Muscle of back (tissue), 11 donors: ENCODE measurements around the gene ARHGAP24. TPM values are rescaled to one million over a fixed set of nuclear protein-coding genes. Genes with fewer than 3 reads are reported as not detected.
"Not testable (repeated sequence)": the region's sequence is repeated elsewhere in the genome, so short reads cannot be mapped to it uniquely, and the experiment has no call there.

Experiments used
- DNase-seq, 3 donors: peaks; one replicate each; pipeline versions ENCODE4 v3.0.0 to v3.0.0-alpha.2; 2013
- polyA plus RNA-seq, 10 donors: library from polyadenylated mRNA; unstranded; fragments of 120-200 nt; gene quantifications; one replicate each; pipeline ENCODE4 v1.2.1, GENCODE V29; 2013; ENCODE audit not compliant: insufficient read length in 10 of 10

The ARHGAP24 gene
- polyA plus RNA-seq, 10 donors = 44.8 to 74.7 (median 55.1) TPM

DNA sequence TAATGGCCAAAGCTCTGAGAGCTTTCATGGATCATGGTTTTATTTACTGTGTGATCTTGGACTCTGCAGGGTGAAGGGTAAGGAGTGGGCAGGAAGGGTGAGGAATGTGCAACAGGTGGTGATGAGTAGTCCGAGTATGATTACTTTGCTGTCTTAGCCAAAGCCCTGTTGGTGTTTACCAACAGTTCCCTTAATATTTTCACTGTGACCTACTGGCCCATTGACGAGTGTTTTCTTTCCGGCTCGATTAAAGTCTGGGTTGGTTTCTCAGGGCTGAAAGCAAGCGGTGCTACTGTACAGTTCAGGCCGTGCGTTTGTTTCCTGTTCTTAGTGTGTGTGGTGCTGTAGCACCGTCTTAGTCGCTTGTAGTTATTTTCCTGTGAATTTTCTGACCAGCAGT is 2.6 kb downstream of the ARHGAP24 start:
- DNase-seq = peak in 1 of 3 donors; percentile 57

DNA sequence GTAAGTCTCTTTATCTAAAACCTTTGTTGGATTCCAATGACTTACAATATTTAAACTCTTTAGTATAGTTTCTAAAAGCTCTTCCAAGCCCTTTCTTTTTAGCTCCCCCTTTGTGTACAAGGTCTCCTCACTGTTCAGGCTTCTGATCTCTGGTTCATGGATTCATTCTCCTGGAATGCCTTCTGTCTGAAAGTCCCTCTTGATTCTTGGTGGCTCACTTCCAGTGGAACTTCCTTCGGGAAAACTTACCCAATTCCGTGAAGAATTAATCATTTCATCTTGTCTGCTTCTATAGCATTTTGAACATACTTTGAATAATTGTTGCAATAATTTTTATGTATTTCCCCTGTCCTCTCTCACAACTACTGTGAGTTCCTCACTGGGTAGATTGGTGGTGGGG is 3.6 kb downstream of the ARHGAP24 start:
- peak in 2 of 3 donors; percentile 44 to 82 for DNase-seq

DNA sequence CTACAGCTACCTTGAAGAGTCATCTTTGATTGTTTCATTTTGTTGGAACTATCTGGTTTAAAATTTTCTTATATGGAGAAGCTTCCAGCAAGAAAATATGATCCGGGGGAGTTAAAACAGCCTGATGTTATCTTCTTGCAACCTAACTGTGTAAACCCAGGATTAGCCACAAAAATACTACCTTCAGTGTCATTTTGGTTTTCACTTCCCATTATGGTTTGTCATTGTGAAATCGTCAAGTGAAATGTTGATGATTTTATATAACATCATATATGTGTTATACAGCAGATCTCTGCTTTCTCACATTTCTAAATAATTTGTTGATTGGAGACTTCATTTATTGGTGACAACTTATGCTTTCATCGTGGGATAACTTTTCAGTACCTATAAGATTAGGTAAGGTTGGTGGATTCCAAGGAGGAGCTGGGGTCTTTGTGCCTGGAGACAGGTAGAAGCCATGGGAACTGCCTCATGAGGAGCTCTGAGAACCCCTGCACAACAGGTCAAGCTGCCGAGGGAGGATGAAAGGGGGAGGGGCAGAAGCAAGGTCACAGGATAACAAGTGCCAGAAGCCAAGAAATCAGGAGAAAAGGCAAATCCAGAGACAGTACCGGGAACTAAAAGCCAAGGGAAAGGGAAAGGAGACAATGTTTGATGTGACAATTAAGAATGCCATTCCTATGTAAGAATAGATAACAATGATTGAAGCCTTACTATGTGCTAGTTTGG is 7.2 kb downstream of the ARHGAP24 start:
- no peak for DNase-seq

DNA sequence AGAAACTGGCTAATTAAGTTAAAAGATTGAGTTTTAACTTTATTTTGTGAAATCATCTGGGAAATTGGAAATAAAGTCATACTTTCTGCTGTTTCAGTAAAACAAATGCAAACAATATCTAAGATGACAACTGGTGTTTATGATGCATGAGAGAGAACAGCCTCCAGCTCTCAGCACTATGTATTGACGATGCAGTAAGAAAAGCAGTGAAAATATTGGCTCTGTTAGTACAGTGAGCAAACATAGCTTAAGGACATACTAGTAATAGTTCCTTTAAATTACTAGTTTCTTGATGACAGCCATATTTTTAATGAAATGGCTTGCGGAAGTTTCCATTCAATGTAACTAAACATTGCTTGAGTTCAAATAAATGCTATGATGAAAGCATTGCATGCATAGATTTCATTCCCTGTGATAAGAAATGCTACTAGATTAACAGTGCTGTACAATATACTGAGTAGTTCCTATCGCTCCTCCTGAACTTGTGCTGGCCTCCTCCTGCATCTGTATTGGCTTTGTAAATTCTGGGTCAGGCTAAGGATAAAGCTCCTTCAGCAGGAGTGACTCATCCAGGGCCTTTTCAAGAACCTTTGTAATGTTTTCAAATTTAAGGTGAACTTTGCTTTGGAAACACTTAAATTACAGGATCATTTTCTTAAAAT is 11.6 kb downstream of the ARHGAP24 start:
- DNase-seq = peak in 1 of 3 donors; percentile 63

DNA sequence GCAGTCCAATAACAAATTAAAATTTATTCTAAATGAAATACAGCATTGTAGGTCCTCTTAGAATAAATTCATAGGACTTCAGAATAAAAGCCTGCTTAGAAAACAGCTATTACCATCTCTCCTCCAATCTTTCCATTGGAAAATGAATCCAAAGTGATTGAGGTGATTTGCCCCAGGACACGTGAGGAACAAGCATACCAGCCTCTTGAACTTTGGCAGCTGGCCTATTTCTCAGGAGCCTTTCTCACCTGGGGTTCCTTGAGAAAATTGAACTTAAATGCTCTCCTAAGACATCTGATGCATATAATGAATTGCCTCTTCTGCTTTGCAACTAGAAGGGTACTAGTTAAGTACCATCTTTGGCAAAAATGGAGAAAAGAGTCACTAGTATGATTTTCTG is 13.5 kb downstream of the ARHGAP24 start:
- no peak for DNase-seq

DNA sequence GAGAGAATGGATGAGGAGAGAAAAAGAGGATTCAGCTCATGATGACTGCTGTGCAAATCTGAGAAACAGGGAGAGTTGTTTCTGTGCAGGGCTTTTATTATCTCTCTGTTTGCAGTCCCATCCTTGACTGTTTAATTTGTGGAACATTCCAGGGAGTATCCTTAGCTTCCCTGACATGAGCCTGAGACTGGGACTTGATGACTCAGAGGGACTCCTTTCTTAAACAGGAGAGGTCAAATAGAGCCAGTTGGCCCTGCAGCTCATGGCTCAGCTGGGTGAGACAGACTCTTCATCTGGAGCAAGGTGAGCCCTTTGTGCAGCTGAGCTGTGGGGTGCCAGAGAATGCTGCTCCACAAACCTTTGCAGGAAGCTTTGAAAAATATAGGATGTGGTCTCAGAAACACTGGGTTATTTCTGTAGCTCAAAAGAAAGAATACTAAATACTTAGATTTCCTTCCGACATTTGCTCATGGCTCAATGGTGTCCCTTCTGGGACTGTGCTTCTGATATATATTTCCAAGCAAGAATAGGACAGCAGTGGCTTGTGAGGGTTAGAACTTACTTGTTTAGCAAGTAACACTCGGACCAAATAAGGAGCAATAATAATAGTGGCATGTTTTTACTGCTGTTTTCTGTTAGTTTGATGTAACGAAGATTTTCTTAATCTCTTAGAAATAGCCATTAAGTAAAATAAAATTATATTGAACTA is 14.5 kb downstream of the ARHGAP24 start:
- DNase-seq = no peak

DNA sequence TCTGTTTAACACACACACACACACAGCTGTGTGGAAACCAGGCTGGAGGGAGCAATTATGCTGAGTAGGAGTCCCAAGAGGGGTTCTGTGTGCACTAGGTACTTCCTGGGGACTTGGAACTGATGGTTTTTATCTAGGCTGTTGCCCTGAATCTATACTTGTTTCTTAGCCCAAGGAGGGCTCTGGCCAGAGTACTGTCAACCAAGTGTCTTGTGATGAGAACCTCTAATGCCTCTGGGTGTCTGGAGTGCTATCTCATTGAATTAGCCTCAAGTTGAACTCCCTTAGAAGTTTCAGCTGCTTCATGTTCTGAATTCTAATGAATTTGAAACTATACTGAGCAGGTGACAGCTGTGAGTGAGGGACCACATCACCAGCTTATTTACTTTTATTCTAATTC is 16.6 kb downstream of the ARHGAP24 start:
- DNase-seq = peak in 1 of 3 donors; percentile 75

DNA sequence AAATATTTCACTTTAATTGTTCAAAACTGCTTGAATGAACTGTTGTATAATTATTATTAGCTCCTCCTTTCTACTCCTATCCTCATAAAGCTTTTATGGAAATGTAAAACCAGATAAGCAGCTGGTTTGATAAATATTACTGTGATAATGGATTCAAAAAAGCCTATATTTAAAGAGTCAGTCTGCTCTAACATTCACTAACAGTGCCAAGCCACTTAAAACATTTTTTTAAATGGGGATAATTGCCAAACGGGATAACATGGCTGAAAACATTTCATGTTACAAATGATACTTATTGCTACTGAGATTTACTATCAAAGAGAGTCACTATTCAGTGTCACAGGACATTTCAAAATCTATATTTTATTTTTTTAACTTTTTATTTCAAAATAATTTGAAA is 17.4 kb downstream of the ARHGAP24 start:
- no peak for DNase-seq

DNA sequence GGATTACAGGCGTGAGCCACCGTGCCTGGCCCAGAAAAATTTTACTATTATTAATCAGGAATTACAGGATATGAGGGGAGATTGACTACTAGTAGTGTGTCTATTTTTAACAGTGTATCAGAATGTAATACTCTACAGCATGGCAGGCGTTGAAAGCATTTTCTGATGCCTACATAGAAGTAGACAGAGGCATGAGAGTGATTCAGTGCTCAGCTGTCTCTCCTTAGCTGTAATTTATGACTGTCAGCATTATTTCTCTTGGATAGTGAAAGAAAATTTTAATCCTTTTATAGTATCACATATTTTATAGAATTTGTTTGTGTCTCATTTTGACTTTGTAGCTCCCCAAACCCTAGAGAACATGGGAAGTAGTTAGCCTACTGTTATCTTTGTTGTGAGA is 20.7 kb downstream of the ARHGAP24 start:
- DNase-seq = no peak

DNA sequence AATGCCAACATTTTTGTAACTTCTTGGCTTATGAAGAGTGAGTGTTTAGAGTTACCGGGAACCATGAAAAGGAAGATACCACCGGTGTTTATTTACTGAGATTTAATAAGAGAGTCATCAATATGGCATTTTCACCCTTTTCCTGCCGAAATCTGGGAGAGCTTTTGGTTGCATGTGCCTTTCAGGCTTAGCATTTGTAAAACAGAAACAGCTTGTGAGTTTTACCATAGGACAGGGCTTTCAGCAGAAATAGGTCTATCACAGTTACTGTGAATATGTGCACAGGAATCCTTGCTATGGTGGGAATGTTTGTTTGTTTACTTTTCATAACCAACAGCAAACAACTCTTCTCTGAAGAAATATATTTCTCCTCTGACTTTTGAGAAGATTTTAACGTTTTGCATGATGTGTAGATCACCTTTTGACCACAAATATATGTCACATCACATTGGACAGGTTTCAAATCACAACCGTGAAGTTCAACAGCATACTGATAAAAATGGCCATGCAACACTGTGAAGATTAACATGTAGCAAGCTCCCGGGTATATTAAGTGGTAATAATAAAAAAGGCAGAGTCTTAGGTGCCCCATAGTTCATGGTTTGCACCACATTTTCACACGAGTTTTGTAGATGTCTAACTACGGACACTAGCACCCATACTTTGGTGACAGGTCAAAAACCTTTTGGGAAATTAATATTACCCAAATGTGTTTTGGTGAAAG is 21.3 kb downstream of the ARHGAP24 start:
- no peak for DNase-seq

DNA sequence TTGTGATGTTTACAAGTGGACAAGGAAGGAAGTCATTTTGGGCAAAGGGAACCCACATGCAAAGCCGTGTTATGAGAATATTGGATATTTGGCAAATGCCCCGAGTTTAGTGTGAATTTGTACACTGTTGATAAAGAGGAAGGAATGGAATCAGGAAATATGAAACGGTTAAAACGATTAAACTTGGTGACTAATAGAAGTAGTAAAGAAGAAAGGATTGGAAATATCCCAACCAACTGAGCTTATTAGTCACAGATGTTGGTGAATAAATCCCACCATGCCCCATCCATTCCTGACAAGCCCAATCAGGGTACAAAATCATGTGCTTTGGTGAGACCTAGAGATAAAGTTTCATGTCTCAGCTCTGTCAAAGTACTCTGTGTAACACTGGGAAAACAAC is 22.0 kb downstream of the ARHGAP24 start:
- DNase-seq = peak in 1 of 3 donors; percentile 83

DNA sequence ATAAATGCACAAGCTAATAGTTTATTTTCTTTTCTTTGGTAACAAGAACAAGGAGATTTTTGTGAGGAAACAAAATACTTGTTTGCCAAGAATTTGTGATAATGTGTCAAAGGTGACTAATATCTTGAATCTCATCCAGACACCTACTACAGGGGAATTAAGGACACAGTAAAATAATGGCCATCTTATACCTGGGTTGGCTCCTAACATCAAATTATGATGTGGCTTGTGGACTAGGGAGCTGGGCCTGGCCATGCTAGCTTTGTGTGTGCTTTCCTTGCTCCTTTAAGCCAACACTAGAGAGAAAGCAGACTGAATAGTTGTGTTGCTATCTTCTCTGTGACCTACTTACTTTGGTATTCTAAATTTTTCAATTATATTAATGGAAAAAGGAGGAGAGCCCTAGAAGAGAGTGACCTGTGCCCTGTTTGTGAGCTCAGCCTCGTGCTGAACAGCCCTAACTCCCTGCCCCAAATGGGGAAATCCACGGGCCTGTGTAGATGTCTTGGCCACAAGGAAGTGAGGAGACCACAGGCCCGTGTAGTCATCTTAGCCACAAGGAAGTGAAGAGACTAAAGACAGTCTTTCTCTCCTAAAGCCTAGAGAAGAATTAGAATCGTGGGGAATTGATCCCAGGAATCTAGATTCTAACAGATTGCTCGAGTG is 23.3 kb downstream of the ARHGAP24 start:
- no peak for DNase-seq

DNA sequence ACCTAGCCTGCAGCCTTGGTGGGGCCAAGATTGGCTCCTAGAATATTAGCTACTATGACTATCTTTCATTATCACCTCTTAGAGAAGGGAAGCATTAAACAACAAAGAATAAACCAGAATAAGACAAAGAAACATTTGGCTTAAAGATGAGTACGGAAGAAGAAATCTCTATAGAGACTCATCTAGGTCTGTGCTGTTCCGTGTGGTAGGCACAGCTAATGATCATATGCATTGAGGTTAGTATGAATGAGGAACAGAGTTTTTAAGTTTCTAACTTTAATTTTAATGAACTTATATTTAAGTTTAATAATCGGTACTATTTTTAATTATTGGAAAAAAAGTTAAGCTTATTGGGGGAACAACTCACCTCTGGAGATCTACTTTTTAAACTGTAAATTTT is 24.6 kb downstream of the ARHGAP24 start:
- DNase-seq = no peak

DNA sequence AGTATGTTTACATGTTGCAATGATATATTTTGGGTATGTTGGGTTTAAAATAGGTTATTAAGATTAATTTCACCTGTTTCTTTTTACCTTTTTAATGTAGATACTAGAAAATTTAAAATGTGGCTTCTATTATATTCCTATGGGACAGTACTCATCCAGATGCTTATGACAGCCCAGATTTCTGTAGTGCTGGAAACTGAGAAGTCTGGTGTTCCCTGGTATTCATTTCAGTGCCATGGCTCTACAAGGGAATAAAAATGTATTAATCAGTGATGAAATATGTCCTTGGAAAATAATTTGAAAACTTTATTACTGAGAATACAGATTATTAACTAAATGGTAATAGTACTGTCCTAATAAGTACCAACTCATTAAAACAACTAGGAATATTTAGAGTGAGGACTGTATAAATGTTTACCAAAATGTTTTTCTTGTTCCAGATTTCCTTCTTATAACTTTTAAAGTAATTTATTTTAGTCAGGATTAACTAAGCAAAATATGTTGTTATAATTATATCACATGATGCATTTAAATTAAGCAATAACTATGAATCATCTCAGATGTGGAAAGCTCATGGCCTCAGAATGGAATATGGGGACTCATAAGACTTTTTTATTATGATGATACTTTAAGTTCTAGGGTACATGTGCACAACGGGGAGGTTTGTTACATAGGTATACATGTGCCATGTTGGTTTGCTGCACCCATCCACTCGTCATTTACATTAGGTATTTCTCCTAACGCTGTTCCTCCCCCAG is 25.3 kb downstream of the ARHGAP24 start:
- no peak for DNase-seq

DNA sequence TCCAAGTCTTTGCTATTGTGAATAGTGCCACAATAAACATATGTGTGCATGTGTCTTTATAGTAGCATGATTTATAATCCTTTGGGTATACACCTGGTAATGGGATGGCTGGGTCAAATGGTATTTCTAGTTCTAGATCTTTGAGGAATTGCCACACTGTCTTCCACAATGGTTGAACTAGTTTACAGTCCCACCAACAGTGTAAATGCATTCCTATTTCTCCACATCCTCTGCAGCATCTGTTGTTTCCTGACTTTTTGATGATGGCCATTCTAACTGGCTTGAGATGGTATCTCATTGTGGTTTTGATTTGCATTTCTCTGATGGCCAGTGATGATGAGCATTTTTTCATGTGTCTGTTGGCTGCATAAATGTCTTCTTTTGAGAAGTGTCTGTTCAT is 26.2 kb downstream of the ARHGAP24 start:
- DNase-seq = not testable (repeated sequence)

DNA sequence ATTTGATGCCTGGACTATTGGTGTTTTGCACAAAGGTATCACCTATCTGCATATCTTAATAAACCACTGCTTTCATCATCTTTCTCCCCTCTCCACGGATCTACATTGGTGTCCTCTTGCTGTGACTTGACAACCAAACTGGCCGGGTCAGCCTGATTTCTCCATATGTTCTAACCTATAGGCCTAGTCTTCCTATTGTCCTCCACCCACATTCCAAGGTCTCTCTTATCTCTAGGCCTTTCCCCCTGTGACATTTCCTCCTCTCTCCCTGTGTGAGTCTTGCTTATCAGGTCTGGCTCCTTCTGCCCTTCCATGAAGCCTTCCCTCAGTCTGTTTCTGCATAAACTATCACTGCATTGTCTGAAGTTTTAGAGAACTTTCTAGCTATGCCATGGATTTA is 33.7 kb downstream of the ARHGAP24 start:
- no peak for DNase-seq

DNA sequence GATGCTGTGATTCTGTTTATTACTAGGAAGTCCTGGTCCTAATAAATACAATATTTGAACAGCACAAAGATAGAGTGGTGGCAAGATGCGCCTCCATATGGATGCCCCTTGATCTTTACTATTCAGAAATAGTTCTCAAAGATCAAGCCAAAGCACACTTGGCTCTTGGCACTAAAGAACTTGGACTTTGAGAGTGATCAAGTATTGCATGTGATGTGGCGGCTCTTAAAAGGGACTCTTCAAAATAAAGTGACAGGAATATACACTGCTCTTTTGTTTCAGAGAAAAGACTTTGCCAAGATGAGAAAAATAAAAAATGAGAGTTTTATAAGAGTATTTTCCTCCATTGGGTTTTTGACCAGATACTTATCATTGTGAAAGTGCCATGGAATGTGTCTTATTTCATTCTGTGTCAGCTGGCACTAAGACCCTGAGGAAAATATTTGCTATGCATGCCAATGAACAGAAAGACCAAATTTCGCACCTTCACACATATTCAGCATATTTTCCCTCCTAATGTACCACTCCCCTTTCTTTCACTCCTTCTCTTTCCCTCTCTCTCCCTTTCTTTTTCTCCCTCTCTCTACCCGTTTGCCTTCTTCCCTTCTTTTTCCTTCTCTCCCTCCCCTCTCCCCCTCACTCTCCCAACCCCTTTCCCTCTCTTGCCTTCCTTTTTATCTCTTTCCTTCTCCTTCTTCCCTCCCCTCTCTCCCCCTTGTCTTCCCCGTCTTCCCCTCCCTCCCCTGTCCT is 35.1 kb downstream of the ARHGAP24 start:
- no peak for DNase-seq

DNA sequence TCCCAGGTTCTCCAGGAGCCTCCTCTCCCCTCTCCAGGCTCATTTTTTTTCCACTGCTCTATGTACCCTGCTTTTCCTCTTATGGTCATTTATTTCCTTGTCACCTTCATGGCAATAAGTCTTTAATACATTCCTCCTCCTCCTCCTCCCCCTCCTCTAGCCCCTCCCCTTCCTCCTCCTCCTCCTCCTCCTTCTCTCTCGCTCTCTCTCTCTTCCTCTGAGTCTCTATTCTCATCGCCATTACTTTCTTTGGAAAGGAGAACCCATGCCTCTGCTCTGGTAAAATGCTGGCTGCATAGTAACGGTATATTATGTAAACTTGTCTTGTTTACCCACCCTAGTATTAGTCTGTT is 35.7 kb downstream of the ARHGAP24 start:
- DNase-seq = no peak

DNA sequence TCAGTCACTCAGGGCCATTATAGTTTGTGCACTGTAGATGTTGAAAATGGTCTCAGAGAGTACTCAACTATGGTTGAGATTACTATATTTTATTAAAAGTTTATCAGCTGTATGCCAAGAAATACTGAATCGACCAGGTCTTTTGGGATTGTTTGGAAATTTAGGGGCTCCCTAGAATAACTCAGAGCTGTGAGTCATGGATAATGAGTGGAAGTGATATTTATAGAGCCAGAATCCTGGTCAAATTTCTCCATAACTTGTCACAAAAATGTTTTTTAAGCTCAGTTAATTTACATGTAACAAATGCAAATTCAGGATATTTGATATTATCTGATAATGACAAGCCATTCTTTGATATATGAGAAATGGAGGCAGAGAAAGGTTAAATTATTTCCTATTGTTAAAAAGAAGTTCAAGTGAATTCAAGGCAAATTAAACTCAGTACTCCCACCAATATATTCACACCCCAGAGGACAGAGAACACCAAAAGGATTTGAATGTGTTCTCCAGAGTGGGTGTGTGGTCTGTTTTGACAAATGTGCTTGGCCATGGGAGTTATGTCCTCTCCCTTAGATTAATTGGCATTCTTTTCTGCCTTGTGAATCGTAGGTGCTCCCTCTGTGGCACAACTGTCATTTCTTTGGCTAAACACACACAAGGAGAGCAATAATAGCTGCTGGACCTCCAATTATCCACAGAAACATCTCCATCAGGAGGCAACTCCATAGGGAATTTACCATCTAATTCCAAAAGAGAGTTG is 37.7 kb downstream of the ARHGAP24 start:
- DNase-seq = no peak

DNA sequence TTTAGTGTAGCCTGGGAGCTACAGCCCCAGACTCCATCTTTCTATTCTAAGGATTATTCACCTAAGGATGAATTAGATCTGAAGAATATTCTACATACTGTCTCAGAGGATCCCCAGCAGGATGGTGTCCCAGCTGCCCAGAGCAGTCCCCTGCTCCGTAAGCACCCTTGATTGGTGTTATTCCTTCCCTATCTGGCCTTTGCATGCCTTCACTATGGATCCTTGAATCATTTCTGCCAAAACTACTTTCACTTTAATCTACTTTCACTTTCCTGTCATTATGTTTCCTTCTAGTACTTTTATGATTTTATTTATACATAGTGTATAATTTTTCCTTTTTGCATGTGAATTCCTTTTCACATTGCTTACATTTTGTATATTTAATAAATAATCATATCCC is 39.2 kb downstream of the ARHGAP24 start:
- DNase-seq = no peak
